ENCODE measurements around the gene COX6B1. TPM values are rescaled to one million over a fixed set of nuclear protein-coding genes. Genes with fewer than 3 reads are reported as not detected.

Gene COX6B1
- total and polyA plus RNA-seq, 9 donors, result 181 to 601 (median 254) TPM

DNA sequence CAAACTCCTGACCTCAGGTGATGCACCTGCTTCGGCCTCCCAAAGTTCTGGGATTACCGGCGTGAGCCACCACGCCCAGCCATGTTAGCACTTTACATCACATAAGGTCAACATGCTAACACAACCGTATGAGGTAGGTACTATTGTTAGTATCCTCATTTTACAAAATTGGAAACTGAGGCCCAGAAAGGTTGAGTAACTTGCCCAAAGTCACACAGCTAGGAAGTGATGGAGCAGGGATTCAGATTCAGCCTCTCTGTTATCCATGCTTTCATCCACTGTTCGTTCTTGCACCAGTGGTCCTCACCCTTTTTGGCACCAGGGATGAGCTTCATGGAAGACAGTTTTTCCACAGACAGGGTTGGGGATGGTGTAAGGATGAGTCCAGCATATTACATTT is 8.6 kb downstream of the COX6B1 start:
- no peaks in the 10 kb centered on the region for H3K9me3 ChIP-seq
- no peak overlapping the region for H3K27ac ChIP-seq
- no peaks in the 10 kb centered on the region for H3K4me1 ChIP-seq (ENCODE audit: insufficient read depth)
- intact Hi-C loops (cut with DNase I), result no loop called here
- H3K36me3 ChIP-seq, result no peaks in the 10 kb centered on the region
- no peaks in the 10 kb centered on the region for H3K27me3 ChIP-seq
- no peak overlapping the region for H3K4me3 ChIP-seq
- WGBS, 3 donors, result 93 to 99% (median 95%) methylated on average over 6 of the region's 6 CpGs
- DNase-seq, result no peak
- TF ChIP-seq, protein P1, sequence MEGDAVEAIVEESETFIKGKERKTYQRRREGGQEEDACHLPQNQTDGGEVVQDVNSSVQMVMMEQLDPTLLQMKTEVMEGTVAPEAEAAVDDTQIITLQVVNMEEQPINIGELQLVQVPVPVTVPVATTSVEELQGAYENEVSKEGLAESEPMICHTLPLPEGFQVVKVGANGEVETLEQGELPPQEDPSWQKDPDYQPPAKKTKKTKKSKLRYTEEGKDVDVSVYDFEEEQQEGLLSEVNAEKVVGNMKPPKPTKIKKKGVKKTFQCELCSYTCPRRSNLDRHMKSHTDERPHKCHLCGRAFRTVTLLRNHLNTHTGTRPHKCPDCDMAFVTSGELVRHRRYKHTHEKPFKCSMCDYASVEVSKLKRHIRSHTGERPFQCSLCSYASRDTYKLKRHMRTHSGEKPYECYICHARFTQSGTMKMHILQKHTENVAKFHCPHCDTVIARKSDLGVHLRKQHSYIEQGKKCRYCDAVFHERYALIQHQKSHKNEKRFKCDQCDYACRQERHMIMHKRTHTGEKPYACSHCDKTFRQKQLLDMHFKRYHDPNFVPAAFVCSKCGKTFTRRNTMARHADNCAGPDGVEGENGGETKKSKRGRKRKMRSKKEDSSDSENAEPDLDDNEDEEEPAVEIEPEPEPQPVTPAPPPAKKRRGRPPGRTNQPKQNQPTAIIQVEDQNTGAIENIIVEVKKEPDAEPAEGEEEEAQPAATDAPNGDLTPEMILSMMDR (IDR thresholded peaks at IDR 0.05), result no peak
- TF ChIP-seq EP300 (IDR thresholded peaks at IDR 0.05) (no peak), POLR2A (IDR thresholded peaks at IDR 0.05) (no peak)

GRCh38 chr19:35657904-35658700 is 10.0 kb downstream of the COX6B1 start:
- DNase-seq, result no peak
- H3K4me3 ChIP-seq, result no peak overlapping the region
- H3K36me3 ChIP-seq, result no peaks in the 10 kb centered on the region
- 85 to 88% (median 86%) methylated on average over 15 of the region's 15 CpGs for WGBS, 3 donors
- no peak for TF ChIP-seq POLR2A (IDR thresholded peaks at IDR 0.05)
- TF ChIP-seq, protein P1 (IDR thresholded peaks at IDR 0.05), result no peak
- no peak for TF ChIP-seq EP300 (IDR thresholded peaks at IDR 0.05)
- H3K27ac ChIP-seq, result no peak overlapping the region
- H3K9me3 ChIP-seq, result no peaks in the 10 kb centered on the region
- no peaks in the 10 kb centered on the region for H3K4me1 ChIP-seq (ENCODE audit: insufficient read depth)
- intact Hi-C loops (cut with DNase I), result no loop called here
- no peaks in the 10 kb centered on the region for H3K27me3 ChIP-seq

DNA sequence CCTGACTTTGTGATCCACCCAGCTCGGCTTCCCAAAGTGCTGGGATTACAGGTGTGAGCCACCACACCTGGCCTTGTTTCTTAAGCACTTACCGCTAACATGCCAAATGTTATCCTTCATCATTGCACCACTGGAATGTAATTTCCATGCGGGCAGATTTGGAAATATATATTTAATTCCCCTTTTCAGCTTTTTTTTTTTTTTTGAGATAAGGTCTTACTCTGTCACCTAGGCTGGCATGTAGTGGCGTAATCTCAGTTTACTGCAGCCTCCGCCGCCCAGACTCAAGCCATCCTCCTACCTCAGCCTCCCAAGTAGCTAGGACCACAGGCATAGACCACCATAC is 13.8 kb downstream of the COX6B1 start:
- Histone ChIP-seq H3K36me3 (no peaks in the 10 kb centered on the region), H3K27ac (no peak overlapping the region), H3K9me3 (no peaks in the 10 kb centered on the region), H3K4me1 (ENCODE audit: insufficient read depth) (no peaks in the 10 kb centered on the region), H3K27me3 (no peaks in the 10 kb centered on the region), H3K4me3 (no peak overlapping the region)
- intact Hi-C loops (cut with DNase I), result no loop called here
- 96% methylated on average over 6 of the region's 6 CpGs for WGBS, 3 donors
- DNase-seq, result no peak
- TF ChIP-seq POLR2A (IDR thresholded peaks at IDR 0.05) (no peak), EP300 (IDR thresholded peaks at IDR 0.05) (no peak)
- TF ChIP-seq, protein P1 (IDR thresholded peaks at IDR 0.05), result no peak

GRCh38 chr19:35663981-35664380 is 15.9 kb downstream of the COX6B1 start:
- no peak overlapping the region for H3K27ac ChIP-seq
- no peaks in the 10 kb centered on the region for H3K4me1 ChIP-seq (ENCODE audit: insufficient read depth)
- no peaks in the 10 kb centered on the region for H3K36me3 ChIP-seq
- intact Hi-C loops (cut with DNase I), result no loop called here
- no peaks in the 10 kb centered on the region for H3K27me3 ChIP-seq
- 79 to 81% (median 80%) methylated on average over 3 of the region's 3 CpGs for WGBS, 3 donors
- DNase-seq, result no peak
- no peak for TF ChIP-seq EP300 (IDR thresholded peaks at IDR 0.05)
- TF ChIP-seq, protein P1 (IDR thresholded peaks at IDR 0.05), result no peak
- no peak for TF ChIP-seq POLR2A (IDR thresholded peaks at IDR 0.05)
- no peaks in the 10 kb centered on the region for H3K9me3 ChIP-seq
- H3K4me3 ChIP-seq, result no peak overlapping the region
